Measurements from ENCODE around the gene PET100. TPM values are rescaled to one million over a fixed set of nuclear protein-coding genes. Genes with fewer than 3 reads are reported as not detected.

The PET100 gene
- 10 to 100 TPM in 1 of 2 donors, 1 to 10 TPM in 1; 1.3 to 32.0 TPM for total RNA-seq

GRCh38 chr19:7629347-7630054 is at the start of gene PET100, which contains the start of gene XAB2:
Gene PET100 (plus strand): TSS chr19:7629793. CDS start chr19:7629834, 41 bp downstream.
Gene XAB2 (minus strand): TSS chr19:7629545. CDS start chr19:7629527, 18 bp downstream.
- H3K36me3 ChIP-seq (replicated peaks in 1 of 2; ENCODE audit: insufficient read depth in 1 of 2, low read depth in 2 of 2): peaks cover 0 to 4% of the 10 kb centered on the region in 2 donors
- H3K4me1 ChIP-seq: peaks cover 32% of the 10 kb centered on the region
- TF ChIP-seq POLR2A (IDR thresholded peaks at IDR 0.05) (peak; percentile 25 to 80 (median 72)), CTCF (IDR thresholded peaks at IDR 0.05) (no peak)
- intact Hi-C loops (cut with DNase I): no loop called here
- H3K4me3 ChIP-seq: peak within 1 kb of the TSS; percentile 90 to 91
- no peaks in the 10 kb centered on the region for H3K9me3 ChIP-seq
- H3K27ac ChIP-seq: peak within 1 kb of the TSS; percentile 62 to 85 (median 76)
- H3K27me3 ChIP-seq: no peaks in the 10 kb centered on the region
- peak; percentile 97 to 99 (median 98) for DNase-seq
- peak; percentile 99 for ATAC-seq
- 0% methylated on average over 18 to 40 of the region's 40 CpGs for WGBS, 2 donors

GRCh38 chr19:7582446-7582845 is 47.1 kb upstream of the PET100 start:
- DNase-seq (no peak), ATAC-seq (no peak)
- Histone ChIP-seq H3K27ac (no peak overlapping the region), H3K4me3 (no peak overlapping the region), H3K9me3 (no peaks in the 10 kb centered on the region), H3K4me1 (no peaks in the 10 kb centered on the region), H3K36me3 (replicated peaks in 1 of 2; ENCODE audit: insufficient read depth in 1 of 2, low read depth in 2 of 2) (no peaks in the 10 kb centered on the region), H3K27me3 (no peaks in the 10 kb centered on the region)
- 54 to 56% methylated on average over 9 to 10 of the region's 11 CpGs for WGBS, 2 donors
- intact Hi-C loops (cut with DNase I): no loop called here
- TF ChIP-seq POLR2A (IDR thresholded peaks at IDR 0.05) (no peak), CTCF (IDR thresholded peaks at IDR 0.05) (no peak)

- intact Hi-C loops (cut with DNase I): no loop called here
- DNase-seq (no peak), ATAC-seq (no peak)
- Histone ChIP-seq H3K27me3 (no peaks in the 10 kb centered on the region), H3K4me3 (no peak overlapping the region), H3K9me3 (no peaks in the 10 kb centered on the region), H3K4me1 (peaks cover 9% of the 10 kb centered on the region), H3K36me3 (replicated peaks in 1 of 2; ENCODE audit: insufficient read depth in 1 of 2, low read depth in 2 of 2) (no peaks in the 10 kb centered on the region), H3K27ac (no peak overlapping the region)
- no peak for TF ChIP-seq POLR2A (IDR thresholded peaks at IDR 0.05)
- no peak for TF ChIP-seq CTCF (IDR thresholded peaks at IDR 0.05)
- WGBS, 2 donors: 86 to 90% methylated on average over 7 of the region's 7 CpGs
Measured at GRCh38 chr19:7589822-7590221, 39.8 kb upstream of the PET100 start.

GRCh38 chr19:7590256-7590655 is 39.3 kb upstream of the PET100 start:
- intact Hi-C loops (cut with DNase I): no loop called here
- no peaks in the 10 kb centered on the region for H3K27me3 ChIP-seq

More at GRCh38 chr19:7590256-7590655, 39.3 kb upstream of the PET100 start:
- peak in 1 of 4 donors; percentile 46 for DNase-seq
- 26 to 34% methylated on average over 5 to 8 of the region's 8 CpGs for WGBS, 2 donors
- no peak overlapping the region for H3K4me3 ChIP-seq
- H3K36me3 ChIP-seq (replicated peaks in 1 of 2; ENCODE audit: insufficient read depth in 1 of 2, low read depth in 2 of 2): no peaks in the 10 kb centered on the region
- H3K27ac ChIP-seq: no peak overlapping the region
- H3K9me3 ChIP-seq: no peaks in the 10 kb centered on the region
- no peak for TF ChIP-seq POLR2A (IDR thresholded peaks at IDR 0.05)
- TF ChIP-seq CTCF (IDR thresholded peaks at IDR 0.05): no peak
- ATAC-seq: no peak
- peaks cover 9% of the 10 kb centered on the region for H3K4me1 ChIP-seq

All from body of pancreas (tissue), 4 donors.